ENCODE measurements around the gene STON1.

Gene STON1

GRCh38 chr2:48562281-48562680 lies 32.3 kb downstream of the STON1 start:
- Histone ChIP-seq H3F3A (ENCODE audit: insufficient read depth, low read length) (no peaks in the 10 kb centered on the region), H3K27ac (ENCODE audit: low read length) (no peak overlapping the region), H3K9ac (ENCODE audit: low read length) (no peak overlapping the region), H3K9me3 (replicated peaks; ENCODE audit: insufficient read depth, low read length) (no peaks in the 10 kb centered on the region), H3K9me2 (replicated peaks; ENCODE audit: insufficient read depth, low read length) (no peaks in the 10 kb centered on the region), H3K4me2 (ENCODE audit: low read depth, low read length) (no peak overlapping the region), H3K4me1 (ENCODE audit: low read length) (no peaks in the 10 kb centered on the region), H3K36me3 (replicated peaks; ENCODE audit: insufficient read depth, low read length) (no peaks in the 10 kb centered on the region), H4K20me1 (ENCODE audit: insufficient read depth, low read length) (no peaks in the 10 kb centered on the region), H2AFZ (ENCODE audit: low read length) (no peak overlapping the region), H3K79me2 (ENCODE audit: low read length) (no peaks in the 10 kb centered on the region), H3K27me3 (replicated peaks; ENCODE audit: insufficient read depth, low read length) (no peaks in the 10 kb centered on the region), H3K4me3 (ENCODE audit: low read length) (no peak overlapping the region)
- TF ChIP-seq EZH2phosphoT487 (IDR thresholded peaks at IDR 0.05; ENCODE audit: low read length): no peak
- no peak for TF ChIP-seq CTCF (IDR thresholded peaks at IDR 0.05; ENCODE audit: low read length)
- no peak for TF ChIP-seq EZH2 (optimal IDR thresholded peaks at IDR 0.05; ENCODE audit: low read depth, low read length)
- no peak for DNase-seq

- Histone ChIP-seq H3K4me2 (ENCODE audit: low read depth, low read length) (no peak overlapping the region), H3K27me3 (replicated peaks; ENCODE audit: insufficient read depth, low read length) (no peaks in the 10 kb centered on the region), H3K4me3 (ENCODE audit: low read length) (no peak overlapping the region), H3K9ac (ENCODE audit: low read length) (no peak overlapping the region), H4K20me1 (ENCODE audit: insufficient read depth, low read length) (no peaks in the 10 kb centered on the region), H3K79me2 (ENCODE audit: low read length) (no peaks in the 10 kb centered on the region), H3F3A (ENCODE audit: insufficient read depth, low read length) (no peaks in the 10 kb centered on the region), H2AFZ (ENCODE audit: low read length) (no peak overlapping the region), H3K9me3 (replicated peaks; ENCODE audit: insufficient read depth, low read length) (no peaks in the 10 kb centered on the region), H3K36me3 (replicated peaks; ENCODE audit: insufficient read depth, low read length) (no peaks in the 10 kb centered on the region), H3K9me2 (replicated peaks; ENCODE audit: insufficient read depth, low read length) (no peaks in the 10 kb centered on the region), H3K27ac (ENCODE audit: low read length) (no peak overlapping the region), H3K4me1 (ENCODE audit: low read length) (no peaks in the 10 kb centered on the region)
- TF ChIP-seq EZH2 (optimal IDR thresholded peaks at IDR 0.05; ENCODE audit: low read depth, low read length) (no peak), EZH2phosphoT487 (IDR thresholded peaks at IDR 0.05; ENCODE audit: low read length) (no peak), CTCF (IDR thresholded peaks at IDR 0.05; ENCODE audit: low read length) (no peak)
- DNase-seq: no peak
Measured at GRCh38 chr2:48566592-48567310, 36.8 kb downstream of the STON1 start.

GRCh38 chr2:48567671-48568070 lies 37.7 kb downstream of the STON1 start:
- DNase-seq: no peak
- Histone ChIP-seq H3K4me2 (ENCODE audit: low read depth, low read length) (no peak overlapping the region), H3K36me3 (replicated peaks; ENCODE audit: insufficient read depth, low read length) (no peaks in the 10 kb centered on the region), H3F3A (ENCODE audit: insufficient read depth, low read length) (no peaks in the 10 kb centered on the region), H3K9ac (ENCODE audit: low read length) (no peak overlapping the region), H3K27ac (ENCODE audit: low read length) (no peak overlapping the region), H3K9me3 (replicated peaks; ENCODE audit: insufficient read depth, low read length) (no peaks in the 10 kb centered on the region), H4K20me1 (ENCODE audit: insufficient read depth, low read length) (no peaks in the 10 kb centered on the region), H3K79me2 (ENCODE audit: low read length) (no peaks in the 10 kb centered on the region), H3K27me3 (replicated peaks; ENCODE audit: insufficient read depth, low read length) (no peaks in the 10 kb centered on the region), H3K4me1 (ENCODE audit: low read length) (no peaks in the 10 kb centered on the region), H3K9me2 (replicated peaks; ENCODE audit: insufficient read depth, low read length) (no peaks in the 10 kb centered on the region), H2AFZ (ENCODE audit: low read length) (no peak overlapping the region), H3K4me3 (ENCODE audit: low read length) (no peak overlapping the region)
- TF ChIP-seq EZH2 (optimal IDR thresholded peaks at IDR 0.05; ENCODE audit: low read depth, low read length) (no peak), EZH2phosphoT487 (IDR thresholded peaks at IDR 0.05; ENCODE audit: low read length) (no peak), CTCF (IDR thresholded peaks at IDR 0.05; ENCODE audit: low read length) (no peak)

All from MM.1S (cell line).